Tibial nerve (tissue), 4 donors: ENCODE measurements around the gene NDFIP2.

ENCODE experiments used
- EP300 ChIP-seq, 2 donors: sonication (generic); formaldehyde crosslinking; IDR thresholded peaks; one replicate each; pipeline ENCODE4 v1.6.1; 2017; ENCODE audit warnings: antibody characterized with exemption in 2 of 2, mild to moderate bottlenecking in 1 of 2
- POLR2A ChIP-seq, 2 donors: fragments of 450-650 bp; IDR thresholded peaks; one replicate each; pipeline ENCODE4 v1.6.1; 2017; ENCODE audit warnings: antibody characterized with exemption in 2 of 2, mild to moderate bottlenecking in 2 of 2, moderate library complexity in 2 of 2
- TF ChIP-seq, protein P1 (sequence below), 5 experiments: fragments of 200-600 bp in 3 of 5; fragments of 450-650 bp in 2 of 5; sonication (generic) in 3 of 5; IDR thresholded peaks; one replicate each; pipeline ENCODE4 v1.5.1; 2016 to 2019; ENCODE audit warnings: antibody characterized with exemption in 5 of 5, mild to moderate bottlenecking in 3 of 5, moderate library complexity in 2 of 5

DNA sequence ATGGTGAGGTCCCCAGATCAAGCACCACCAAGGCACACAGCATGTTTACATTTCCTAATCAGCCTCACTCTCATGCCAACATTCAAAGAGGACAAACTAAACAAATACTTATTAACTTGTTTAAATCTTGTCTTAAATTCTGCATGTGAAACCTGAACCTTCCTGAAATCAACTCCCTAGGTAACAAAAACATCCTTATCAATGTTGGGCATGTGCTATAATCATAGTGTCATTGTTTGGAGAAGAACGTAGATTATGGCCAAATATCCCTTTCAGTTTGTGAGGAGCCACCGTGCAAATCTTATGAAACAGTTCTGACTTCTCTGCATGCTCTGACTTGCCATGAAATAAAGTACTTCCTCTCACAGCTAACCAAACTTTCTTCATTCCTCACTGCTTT is 123.8 kb downstream of the NDFIP2 start:
- TF ChIP-seq, protein P1, sequence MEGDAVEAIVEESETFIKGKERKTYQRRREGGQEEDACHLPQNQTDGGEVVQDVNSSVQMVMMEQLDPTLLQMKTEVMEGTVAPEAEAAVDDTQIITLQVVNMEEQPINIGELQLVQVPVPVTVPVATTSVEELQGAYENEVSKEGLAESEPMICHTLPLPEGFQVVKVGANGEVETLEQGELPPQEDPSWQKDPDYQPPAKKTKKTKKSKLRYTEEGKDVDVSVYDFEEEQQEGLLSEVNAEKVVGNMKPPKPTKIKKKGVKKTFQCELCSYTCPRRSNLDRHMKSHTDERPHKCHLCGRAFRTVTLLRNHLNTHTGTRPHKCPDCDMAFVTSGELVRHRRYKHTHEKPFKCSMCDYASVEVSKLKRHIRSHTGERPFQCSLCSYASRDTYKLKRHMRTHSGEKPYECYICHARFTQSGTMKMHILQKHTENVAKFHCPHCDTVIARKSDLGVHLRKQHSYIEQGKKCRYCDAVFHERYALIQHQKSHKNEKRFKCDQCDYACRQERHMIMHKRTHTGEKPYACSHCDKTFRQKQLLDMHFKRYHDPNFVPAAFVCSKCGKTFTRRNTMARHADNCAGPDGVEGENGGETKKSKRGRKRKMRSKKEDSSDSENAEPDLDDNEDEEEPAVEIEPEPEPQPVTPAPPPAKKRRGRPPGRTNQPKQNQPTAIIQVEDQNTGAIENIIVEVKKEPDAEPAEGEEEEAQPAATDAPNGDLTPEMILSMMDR (IDR thresholded peaks at IDR 0.05), result no peak
- TF ChIP-seq POLR2A (IDR thresholded peaks at IDR 0.05), result no peak
- no peak for TF ChIP-seq EP300 (IDR thresholded peaks at IDR 0.05)
